HepG2 (cell line): Measurements from ENCODE around the gene SNRNP25. TPM values are rescaled to one million over a fixed set of nuclear protein-coding genes. Genes with fewer than 3 reads are reported as not detected.

ENCODE experiments used
- ETV5 ChIP-seq: IDR thresholded peaks from 2 replicates; pipeline ENCODE4 v1.6.1; 2018; ENCODE audit warnings: missing biosample characterization, missing genetic modification reagents, inconsistent platforms, borderline replicate concordance
- HMG20A ChIP-seq: IDR thresholded peaks from 2 replicates; pipeline ENCODE4 v1.6.1; 2016; ENCODE audit warnings: borderline replicate concordance
- HOXA5 ChIP-seq: sonication (generic); formaldehyde crosslinking; IDR thresholded peaks from 2 replicates; pipeline ENCODE4 v1.4.0; 2020; ENCODE audit warnings: missing genetic modification reagents
- KAT7 ChIP-seq: IDR thresholded peaks from 2 replicates; pipeline ENCODE4 v1.6.1; 2018; ENCODE audit warnings: borderline replicate concordance, missing compliant biosample characterization
- KLF11 ChIP-seq: IDR thresholded peaks from 2 replicates; pipeline ENCODE4 v1.6.1; 2016; ENCODE audit warnings: missing compliant biosample characterization
- RXRA ChIP-seq: sonication (generic); formaldehyde crosslinking; IDR thresholded peaks from 2 replicates; pipeline ENCODE4 v1.5.1; 2020; ENCODE audit warnings: missing genetic modification reagents
- SIN3B ChIP-seq: fragments of 150-350 bp; IDR thresholded peaks from 2 replicates; pipeline ENCODE4 v1.6.1; 2014; ENCODE audit warnings: low read length
- XBP1 ChIP-seq: sonication (generic); formaldehyde crosslinking; IDR thresholded peaks from 2 replicates; pipeline ENCODE4 v1.5.0; 2020; ENCODE audit warnings: missing genetic modification reagents
- ZKSCAN8 ChIP-seq: IDR thresholded peaks from 2 replicates; pipeline ENCODE4 v1.6.1; 2016; ENCODE audit warnings: borderline replicate concordance, missing genetic modification reagents, missing compliant biosample characterization
- ZNF17 ChIP-seq: sonication (generic); formaldehyde crosslinking; IDR thresholded peaks from 2 replicates; pipeline ENCODE4 v1.5.0; 2020; ENCODE audit warnings: mild to moderate bottlenecking, missing genetic modification reagents
- ZNF337 ChIP-seq: sonication (generic); formaldehyde crosslinking; IDR thresholded peaks from 2 replicates; pipeline ENCODE4 v1.5.1; 2020; ENCODE audit warnings: missing genetic modification reagents, low read depth, mild to moderate bottlenecking, borderline replicate concordance
- ZNF430 ChIP-seq: sonication (generic); formaldehyde crosslinking; IDR thresholded peaks from 2 replicates; pipeline ENCODE4 v1.9.0; 2021; ENCODE audit warnings: mild to moderate bottlenecking, missing genetic modification reagents
- ZNF567 ChIP-seq: sonication (generic); formaldehyde crosslinking; IDR thresholded peaks from 2 replicates; pipeline ENCODE4 v1.8.1; 2023; ENCODE audit warnings: mild to moderate bottlenecking, missing genetic modification reagents, borderline replicate concordance
- ZNF569 ChIP-seq: sonication (generic); formaldehyde crosslinking; IDR thresholded peaks from 2 replicates; pipeline ENCODE4 v1.5.0; 2020; ENCODE audit warnings: mild to moderate bottlenecking, missing genetic modification reagents, moderate library complexity, borderline replicate concordance
- polyA plus RNA-seq, 8 experiments: library from polyadenylated mRNA; depleted of rRNA in 3 of 8; stranded (reverse) in 7 of 8; unstranded in 1 of 8; fragments of >200 nt; fragmentation: Illumina TruSeq in 4 of 8; extraction: Trizol in 4 of 8; gene quantifications; 2 replicates each; pipeline versions ENCODE4 v1.2.1 to v1.2.3, GENCODE V29; 2011 to 2016; ENCODE audit warnings: low read depth in 4 of 8, missing spikeins in 1 of 8, mixed read lengths in 1 of 8; ENCODE audit not compliant: insufficient read depth in 1 of 8
- total RNA-seq, 5 experiments: library from RNA; depleted of rRNA; stranded (reverse); fragments of >200 nt; fragmentation: Illumina TruSeq; extraction: Trizol; gene quantifications; 2 replicates each; pipeline ENCODE4 v1.2.3, GENCODE V29; 2016; ENCODE audit warnings: low read depth in 1 of 5
- TF ChIP-seq, protein P1 (sequence below): IDR thresholded peaks from 2 replicates; pipeline ENCODE4 v1.6.1; 2016; ENCODE audit warnings: low read depth, borderline replicate concordance
- TF ChIP-seq, protein P2 (sequence below): sonication (generic); formaldehyde crosslinking; IDR thresholded peaks from 2 replicates; pipeline ENCODE4 v1.5.0; 2020; ENCODE audit warnings: mild to moderate bottlenecking, missing genetic modification reagents, borderline replicate concordance
- TF ChIP-seq, protein P3 (sequence below): sonication (generic); formaldehyde crosslinking; IDR thresholded peaks from 2 replicates; pipeline ENCODE4 v1.4.0; 2020; ENCODE audit warnings: mild to moderate bottlenecking, missing genetic modification reagents
- TF ChIP-seq, protein P4 (sequence below): IDR thresholded peaks from 2 replicates; pipeline ENCODE4 v1.6.1; 2016; ENCODE audit warnings: mild to moderate bottlenecking
- TF ChIP-seq, protein P5 (sequence below): sonication (generic); formaldehyde crosslinking; IDR thresholded peaks from 2 replicates; pipeline ENCODE4 v1.4.0; 2020; ENCODE audit warnings: mild to moderate bottlenecking, missing genetic modification reagents

SNRNP25 gene
- total and polyA plus RNA-seq, 2 of the 13 experiments (the other 11 are each of a cell fraction or from before 2014, with no cell fraction given) = 34.1 to 97.4 TPM

DNA sequence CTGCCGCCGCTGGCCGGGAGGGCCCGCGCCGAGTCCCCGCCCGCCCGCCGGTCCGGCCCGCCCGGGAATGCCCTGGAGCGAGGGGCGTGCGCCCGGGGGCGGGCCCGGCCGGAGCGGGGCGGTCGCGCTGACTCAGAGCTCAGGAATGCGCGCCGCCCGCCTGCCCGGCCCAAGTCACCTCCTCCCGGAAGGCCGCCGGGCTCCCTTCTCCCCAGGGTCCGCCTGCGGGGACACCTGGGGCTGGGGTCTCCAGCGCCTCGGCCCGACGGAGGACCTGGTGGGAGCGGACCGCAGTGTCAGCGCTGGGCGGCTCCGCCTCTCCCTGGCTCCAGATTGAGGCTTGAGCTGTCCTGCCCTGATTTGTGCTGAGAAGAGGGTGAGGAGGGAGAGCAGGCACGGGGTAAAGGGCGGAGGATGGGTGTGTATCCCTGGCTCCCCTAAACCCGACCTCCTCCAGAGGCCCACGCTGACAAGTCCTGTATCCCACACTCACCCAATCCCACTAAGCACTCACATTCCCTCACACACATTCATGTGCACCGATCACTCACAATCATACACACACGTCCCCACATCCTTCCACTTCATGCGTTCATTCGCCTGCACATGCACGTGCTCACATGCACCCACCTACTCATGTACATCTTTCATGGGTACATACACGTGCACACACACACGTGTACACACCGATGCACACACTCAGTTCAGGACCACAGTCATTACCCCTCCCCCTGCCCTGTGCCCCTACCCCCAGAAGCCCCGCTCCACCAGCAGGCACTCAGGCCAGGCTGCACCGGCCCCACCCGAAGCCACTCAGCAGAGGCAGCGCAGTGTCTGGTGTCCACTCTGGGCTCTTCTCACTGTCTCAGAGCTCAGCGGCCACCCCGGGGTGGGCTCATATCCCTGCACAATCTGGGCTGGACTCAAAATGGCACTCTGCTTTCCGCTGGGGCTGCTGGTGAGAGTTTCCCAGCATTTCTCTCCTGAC lies 19.2 kb downstream of the SNRNP25 start, which contains the start of gene RHBDF1 (continued):
- TF ChIP-seq ZNF17 (CRISPR knock-in tag) (no peak), ZKSCAN8 (CRISPR knock-in tag) (no peak), XBP1 (CRISPR knock-in tag) (no peak), ZNF430 (CRISPR knock-in tag) (no peak), RXRA (CRISPR knock-in tag) (peak; percentile 50; the same call in 1 of the 2 replicates), HMG20A (no peak), HOXA5 (CRISPR knock-in tag) (no peak), KLF11 (no peak), ZNF337 (CRISPR knock-in tag) (no peak), SIN3B (no peak), KAT7 (CRISPR knock-in tag) (no peak), ETV5 (CRISPR knock-in tag) (peak; percentile 52; the same call in 1 of the 2 replicates), ZNF569 (CRISPR knock-in tag) (no peak), ZNF567 (CRISPR knock-in tag) (no peak)
- TF ChIP-seq, protein P1, sequence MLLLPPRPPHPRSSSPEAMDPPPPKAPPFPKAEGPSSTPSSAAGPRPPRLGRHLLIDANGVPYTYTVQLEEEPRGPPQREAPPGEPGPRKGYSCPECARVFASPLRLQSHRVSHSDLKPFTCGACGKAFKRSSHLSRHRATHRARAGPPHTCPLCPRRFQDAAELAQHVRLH (CRISPR knock-in tag) = no peak
- TF ChIP-seq, protein P2, sequence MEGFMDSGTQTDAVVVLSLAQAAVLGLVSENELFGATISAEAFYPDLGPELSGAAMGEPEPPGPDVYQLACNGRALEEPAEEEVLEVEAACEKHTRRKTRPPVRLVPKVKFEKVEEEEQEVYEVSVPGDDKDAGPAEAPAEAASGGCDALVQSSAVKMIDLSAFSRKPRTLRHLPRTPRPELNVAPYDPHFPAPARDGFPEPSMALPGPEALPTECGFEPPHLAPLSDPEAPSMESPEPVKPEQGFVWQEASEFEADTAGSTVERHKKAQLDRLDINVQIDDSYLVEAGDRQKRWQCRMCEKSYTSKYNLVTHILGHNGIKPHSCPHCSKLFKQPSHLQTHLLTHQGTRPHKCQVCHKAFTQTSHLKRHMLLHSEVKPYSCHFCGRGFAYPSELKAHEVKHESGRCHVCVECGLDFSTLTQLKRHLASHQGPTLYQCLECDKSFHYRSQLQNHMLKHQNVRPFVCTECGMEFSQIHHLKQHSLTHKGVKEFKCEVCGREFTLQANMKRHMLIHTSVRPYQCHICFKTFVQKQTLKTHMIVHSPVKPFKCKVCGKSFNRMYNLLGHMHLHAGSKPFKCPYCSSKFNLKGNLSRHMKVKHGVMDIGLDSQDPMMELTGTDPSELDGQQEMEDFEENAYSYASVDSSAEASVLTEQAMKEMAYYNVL (CRISPR knock-in tag) = no peak
- TF ChIP-seq, protein P3, sequence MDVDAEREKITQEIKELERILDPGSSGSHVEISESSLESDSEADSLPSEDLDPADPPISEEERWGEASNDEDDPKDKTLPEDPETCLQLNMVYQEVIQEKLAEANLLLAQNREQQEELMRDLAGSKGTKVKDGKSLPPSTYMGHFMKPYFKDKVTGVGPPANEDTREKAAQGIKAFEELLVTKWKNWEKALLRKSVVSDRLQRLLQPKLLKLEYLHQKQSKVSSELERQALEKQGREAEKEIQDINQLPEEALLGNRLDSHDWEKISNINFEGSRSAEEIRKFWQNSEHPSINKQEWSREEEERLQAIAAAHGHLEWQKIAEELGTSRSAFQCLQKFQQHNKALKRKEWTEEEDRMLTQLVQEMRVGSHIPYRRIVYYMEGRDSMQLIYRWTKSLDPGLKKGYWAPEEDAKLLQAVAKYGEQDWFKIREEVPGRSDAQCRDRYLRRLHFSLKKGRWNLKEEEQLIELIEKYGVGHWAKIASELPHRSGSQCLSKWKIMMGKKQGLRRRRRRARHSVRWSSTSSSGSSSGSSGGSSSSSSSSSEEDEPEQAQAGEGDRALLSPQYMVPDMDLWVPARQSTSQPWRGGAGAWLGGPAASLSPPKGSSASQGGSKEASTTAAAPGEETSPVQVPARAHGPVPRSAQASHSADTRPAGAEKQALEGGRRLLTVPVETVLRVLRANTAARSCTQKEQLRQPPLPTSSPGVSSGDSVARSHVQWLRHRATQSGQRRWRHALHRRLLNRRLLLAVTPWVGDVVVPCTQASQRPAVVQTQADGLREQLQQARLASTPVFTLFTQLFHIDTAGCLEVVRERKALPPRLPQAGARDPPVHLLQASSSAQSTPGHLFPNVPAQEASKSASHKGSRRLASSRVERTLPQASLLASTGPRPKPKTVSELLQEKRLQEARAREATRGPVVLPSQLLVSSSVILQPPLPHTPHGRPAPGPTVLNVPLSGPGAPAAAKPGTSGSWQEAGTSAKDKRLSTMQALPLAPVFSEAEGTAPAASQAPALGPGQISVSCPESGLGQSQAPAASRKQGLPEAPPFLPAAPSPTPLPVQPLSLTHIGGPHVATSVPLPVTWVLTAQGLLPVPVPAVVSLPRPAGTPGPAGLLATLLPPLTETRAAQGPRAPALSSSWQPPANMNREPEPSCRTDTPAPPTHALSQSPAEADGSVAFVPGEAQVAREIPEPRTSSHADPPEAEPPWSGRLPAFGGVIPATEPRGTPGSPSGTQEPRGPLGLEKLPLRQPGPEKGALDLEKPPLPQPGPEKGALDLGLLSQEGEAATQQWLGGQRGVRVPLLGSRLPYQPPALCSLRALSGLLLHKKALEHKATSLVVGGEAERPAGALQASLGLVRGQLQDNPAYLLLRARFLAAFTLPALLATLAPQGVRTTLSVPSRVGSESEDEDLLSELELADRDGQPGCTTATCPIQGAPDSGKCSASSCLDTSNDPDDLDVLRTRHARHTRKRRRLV (CRISPR knock-in tag) = no peak
- TF ChIP-seq, protein P4, sequence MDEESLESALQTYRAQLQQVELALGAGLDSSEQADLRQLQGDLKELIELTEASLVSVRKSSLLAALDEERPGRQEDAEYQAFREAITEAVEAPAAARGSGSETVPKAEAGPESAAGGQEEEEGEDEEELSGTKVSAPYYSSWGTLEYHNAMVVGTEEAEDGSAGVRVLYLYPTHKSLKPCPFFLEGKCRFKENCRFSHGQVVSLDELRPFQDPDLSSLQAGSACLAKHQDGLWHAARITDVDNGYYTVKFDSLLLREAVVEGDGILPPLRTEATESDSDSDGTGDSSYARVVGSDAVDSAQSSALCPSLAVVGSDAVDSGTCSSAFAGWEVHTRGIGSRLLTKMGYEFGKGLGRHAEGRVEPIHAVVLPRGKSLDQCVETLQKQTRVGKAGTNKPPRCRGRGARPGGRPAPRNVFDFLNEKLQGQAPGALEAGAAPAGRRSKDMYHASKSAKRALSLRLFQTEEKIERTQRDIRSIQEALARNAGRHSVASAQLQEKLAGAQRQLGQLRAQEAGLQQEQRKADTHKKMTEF (CRISPR knock-in tag) = peak; percentile 20; the same call in 1 of the 2 replicates
- TF ChIP-seq, protein P5, sequence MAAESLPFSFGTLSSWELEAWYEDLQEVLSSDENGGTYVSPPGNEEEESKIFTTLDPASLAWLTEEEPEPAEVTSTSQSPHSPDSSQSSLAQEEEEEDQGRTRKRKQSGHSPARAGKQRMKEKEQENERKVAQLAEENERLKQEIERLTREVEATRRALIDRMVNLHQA = no peak
